ENCODE results near the gene FARSB.

DNA sequence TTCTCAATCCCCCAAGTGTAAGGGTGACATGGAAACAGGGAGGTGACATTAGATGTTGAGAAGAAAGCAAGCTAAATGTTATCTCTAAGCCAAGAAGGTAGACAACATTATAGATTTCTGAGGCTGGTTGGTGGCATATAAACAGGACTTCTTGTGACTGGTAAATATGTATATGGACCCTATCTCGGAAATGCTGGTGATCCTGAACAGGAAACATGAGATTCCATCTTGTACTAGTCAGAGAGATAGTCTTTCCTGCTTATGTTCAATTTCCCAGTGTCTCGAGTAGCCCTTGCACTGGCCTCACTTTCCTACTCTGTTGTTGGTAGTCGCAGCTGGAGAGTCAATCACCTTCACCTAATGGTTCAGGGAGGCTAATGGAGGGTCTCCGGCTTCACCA is 42.4 kb upstream of the FARSB start:
- TF ChIP-seq, protein P1, sequence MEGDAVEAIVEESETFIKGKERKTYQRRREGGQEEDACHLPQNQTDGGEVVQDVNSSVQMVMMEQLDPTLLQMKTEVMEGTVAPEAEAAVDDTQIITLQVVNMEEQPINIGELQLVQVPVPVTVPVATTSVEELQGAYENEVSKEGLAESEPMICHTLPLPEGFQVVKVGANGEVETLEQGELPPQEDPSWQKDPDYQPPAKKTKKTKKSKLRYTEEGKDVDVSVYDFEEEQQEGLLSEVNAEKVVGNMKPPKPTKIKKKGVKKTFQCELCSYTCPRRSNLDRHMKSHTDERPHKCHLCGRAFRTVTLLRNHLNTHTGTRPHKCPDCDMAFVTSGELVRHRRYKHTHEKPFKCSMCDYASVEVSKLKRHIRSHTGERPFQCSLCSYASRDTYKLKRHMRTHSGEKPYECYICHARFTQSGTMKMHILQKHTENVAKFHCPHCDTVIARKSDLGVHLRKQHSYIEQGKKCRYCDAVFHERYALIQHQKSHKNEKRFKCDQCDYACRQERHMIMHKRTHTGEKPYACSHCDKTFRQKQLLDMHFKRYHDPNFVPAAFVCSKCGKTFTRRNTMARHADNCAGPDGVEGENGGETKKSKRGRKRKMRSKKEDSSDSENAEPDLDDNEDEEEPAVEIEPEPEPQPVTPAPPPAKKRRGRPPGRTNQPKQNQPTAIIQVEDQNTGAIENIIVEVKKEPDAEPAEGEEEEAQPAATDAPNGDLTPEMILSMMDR (conservative IDR thresholded peaks at IDR 0.05): no peak
- no peak for TF ChIP-seq EZH2 (IDR thresholded peaks at IDR 0.05; ENCODE audit: low read depth)
